IMR-90 (cell line): ENCODE results near the gene EPB41L4A. TPM values are rescaled to one million over a fixed set of nuclear protein-coding genes. Genes with fewer than 3 reads are reported as not detected.

Source experiments
- ATAC-seq: fragments of 200-7000 bp; cut with Tn5 transposase; 2 replicates; pipeline ENCODE4 v1.9.1; 2020; ENCODE audit warnings: low read depth, mild to moderate bottlenecking, moderate library complexity
- BruUV-seq: library from RNA; stranded (reverse); fragments of 400-500 nt; replicated peaks from 2 replicates; lab custom pipeline; 2021; lab: Mats Ljungman, UMichigan
- CTCF ChIA-PET: fragments of 300-600 bp; formaldehyde crosslinking; extraction: SDS; loops from one replicate; lab custom pipeline; 2021; ENCODE audit warnings: antibody characterized with exemption; lab: Yijun Ruan, JAX
- POLR2A ChIA-PET: fragments of 300-600 bp; sonication (Branson Sonifier 250); formaldehyde crosslinking; loops from one replicate; lab custom pipeline; 2022; ENCODE audit warnings: antibody characterized with exemption; ENCODE audit not compliant: unreplicated experiment; lab: Charles Lee
- DNase-seq: peaks from one replicate; pipeline ENCODE4 v3.0.0; 2013
- H2AFZ ChIP-seq: replicated peaks from 2 replicates; pipeline ENCODE3; 2013; ENCODE audit warnings: low read length, mild to moderate bottlenecking; ENCODE audit not compliant: poor library complexity
- H2AK5ac ChIP-seq: 2 replicates; pipeline ENCODE4 v1.6.1; 2013; ENCODE audit warnings: low read depth, low read length, inconsistent platforms
- H2AK9ac ChIP-seq: replicated peaks from 2 replicates; pipeline ENCODE3; 2013; ENCODE audit warnings: mild to moderate bottlenecking, low read depth, low read length, moderate library complexity; ENCODE audit not compliant: poor library complexity
- H2BK120ac ChIP-seq: 2 replicates; pipeline ENCODE4 v1.6.1; 2013; ENCODE audit warnings: low read depth, low read length, inconsistent platforms
- H2BK15ac ChIP-seq: 3 replicates; pipeline ENCODE4 v1.6.1; 2013; ENCODE audit warnings: low read depth, low read length, inconsistent platforms
- H2BK20ac ChIP-seq: 2 replicates; pipeline ENCODE4 v1.6.1; 2013; ENCODE audit warnings: low read depth, mild to moderate bottlenecking, inconsistent platforms, low read length, moderate library complexity
- H2BK5ac ChIP-seq: 2 replicates; pipeline ENCODE4 v1.6.1; 2013; ENCODE audit warnings: mild to moderate bottlenecking, low read depth, low read length, inconsistent platforms; ENCODE audit not compliant: poor library complexity, severe bottlenecking
- H3K14ac ChIP-seq: replicated peaks from 2 replicates; pipeline ENCODE4 v1.6.1; 2013; ENCODE audit warnings: low read depth, low read length, inconsistent platforms
- H3K18ac ChIP-seq: 2 replicates; pipeline ENCODE4 v1.6.1; 2013; ENCODE audit warnings: low read depth, low read length, control low read depth
- H3K23ac ChIP-seq: 2 replicates; pipeline ENCODE4 v1.6.1; 2013; ENCODE audit warnings: low read depth, low read length, inconsistent platforms
- H3K27ac ChIP-seq: 2 replicates; pipeline ENCODE4 v1.5.1; 2013; ENCODE audit warnings: mild to moderate bottlenecking, control low read depth, low read length; ENCODE audit not compliant: insufficient read depth
- H3K27me3 ChIP-seq: 2 replicates; pipeline ENCODE4 v1.6.1; 2013; ENCODE audit warnings: low read length; ENCODE audit not compliant: control insufficient read depth, insufficient read depth
- H3K36me3 ChIP-seq: 2 replicates; pipeline ENCODE4 v1.6.1; 2013; ENCODE audit warnings: low read length, mixed read lengths; ENCODE audit not compliant: control insufficient read depth, insufficient read depth
- H3K4ac ChIP-seq: 2 replicates; pipeline ENCODE4 v1.6.1; 2013; ENCODE audit warnings: low read depth, low read length, inconsistent platforms
- H3K4me1 ChIP-seq: 2 replicates; pipeline ENCODE4 v1.6.1; 2013; ENCODE audit warnings: low read length, mixed read lengths; ENCODE audit not compliant: control insufficient read depth, insufficient read depth
- H3K4me2 ChIP-seq: 2 replicates; pipeline ENCODE4 v1.6.1; 2013; ENCODE audit warnings: low read depth, mild to moderate bottlenecking, control low read depth, low read length, moderate library complexity
- H3K4me3 ChIP-seq: 2 replicates; pipeline ENCODE4 v1.5.1; 2013; ENCODE audit warnings: low read depth, mild to moderate bottlenecking, control low read depth, low read length, moderate library complexity; ENCODE audit not compliant: insufficient read depth
- H3K56ac ChIP-seq: 2 replicates; pipeline ENCODE4 v1.6.1; 2013; ENCODE audit warnings: low read length, inconsistent platforms; ENCODE audit not compliant: insufficient read depth; ENCODE audit errors: extremely low read depth
- H3K79me1 ChIP-seq, 2 experiments: 2 replicates each; pipeline ENCODE4 v1.6.1; 2013; ENCODE audit warnings: low read length in 2 of 2, inconsistent platforms in 1 of 2, low read depth in 1 of 2
- H3K9ac ChIP-seq: 2 replicates; pipeline ENCODE4 v1.6.1; 2013; ENCODE audit warnings: low read depth, low read length, control low read depth
- H3K9me1 ChIP-seq: 2 replicates; pipeline ENCODE4 v1.6.1; 2013; ENCODE audit warnings: low read length, inconsistent platforms; ENCODE audit not compliant: insufficient read depth
- H3K9me3 ChIP-seq: 2 replicates; pipeline ENCODE4 v1.6.1; 2013; ENCODE audit warnings: low read length; ENCODE audit not compliant: control insufficient read depth, insufficient read depth
- H4K20me1 ChIP-seq: 2 replicates; pipeline ENCODE4 v1.6.1; 2013; ENCODE audit warnings: low read length, inconsistent platforms; ENCODE audit not compliant: insufficient read depth
- H4K5ac ChIP-seq: 2 replicates; pipeline ENCODE4 v1.6.1; 2013; ENCODE audit warnings: mild to moderate bottlenecking, low read depth, low read length, control low read depth
- H4K8ac ChIP-seq, 2 experiments: 2 replicates each; pipeline ENCODE4 v1.6.1; 2013; ENCODE audit warnings: low read depth in 2 of 2, low read length in 2 of 2, control low read depth in 1 of 2, inconsistent platforms in 1 of 2
- H4K91ac ChIP-seq: 2 replicates; pipeline ENCODE4 v1.6.1; 2013; ENCODE audit warnings: low read depth, low read length, inconsistent platforms; ENCODE audit not compliant: insufficient read depth
- BHLHE40 ChIP-seq: fragments of 150-350 bp; IDR thresholded peaks from 2 replicates; pipeline ENCODE4 v1.6.1; 2016; ENCODE audit warnings: mild to moderate bottlenecking, low read depth, low read length
- ELK1 ChIP-seq: fragments of 150-350 bp; IDR thresholded peaks from 2 replicates; pipeline ENCODE4 v1.6.1; 2016; ENCODE audit warnings: low read depth, mild to moderate bottlenecking, low read length, moderate library complexity, borderline replicate concordance
- MXI1 ChIP-seq: IDR thresholded peaks from 2 replicates; pipeline ENCODE4 v1.6.1; 2012; ENCODE audit warnings: low read depth, mild to moderate bottlenecking, low read length, moderate library complexity, borderline replicate concordance
- POLR2A ChIP-seq: IDR thresholded peaks from 2 replicates; pipeline ENCODE4 v1.6.1; 2012; ENCODE audit warnings: mild to moderate bottlenecking, low read depth, low read length
- RAD21 ChIP-seq: IDR thresholded peaks from 2 replicates; pipeline ENCODE4 v1.6.1; 2012; ENCODE audit warnings: low read length, improper control_type of control experiment
- RCOR1 ChIP-seq: IDR thresholded peaks from 2 replicates; pipeline ENCODE4 v1.6.1; 2012; ENCODE audit warnings: mild to moderate bottlenecking, low read length, improper control_type of control experiment; ENCODE audit not compliant: insufficient replicate concordance
- RFX5 ChIP-seq: IDR thresholded peaks from 2 replicates; pipeline ENCODE4 v1.8.0; 2012; ENCODE audit warnings: low read depth, mild to moderate bottlenecking, low read length, moderate library complexity
- SMC3 ChIP-seq: fragments of 150-350 bp; IDR thresholded peaks from 2 replicates; pipeline ENCODE4 v1.6.1; 2016; ENCODE audit warnings: low read depth, mild to moderate bottlenecking, antibody characterized with exemption, low read length, moderate library complexity
- WGBS, 2 experiments: methylation state at CpG; one replicate each; pipeline versions ENCODE4 v1.1.5 to v1.1.7; 2013; ENCODE audit warnings: missing lambda C conversion rate in 2 of 2; ENCODE audit not compliant: insufficient read length in 1 of 2; ENCODE audit errors: extremely low coverage in 2 of 2; 5-methylcytosine and 5-hydroxymethylcytosine counted together
- dilution Hi-C: fragments of 300-500 bp; cut with HindIII; formaldehyde crosslinking; loops from one replicate; pipeline ENCODE4 v1.14.3; 2018; ENCODE audit warnings: low sequenced_read_pairs; ENCODE audit not compliant: unreplicated experiment
- in situ Hi-C: fragments of 300-500 bp; cut with MboI; formaldehyde crosslinking; loops from 3 replicates; pipeline ENCODE4 v1.14.3; 2019; ENCODE audit warnings: low sequenced_read_pairs, inconsistent platforms, mixed read lengths
- intact Hi-C: fragments of 100-400 bp; cut with micrococcal nuclease; formaldehyde crosslinking; loops from 2 replicates; pipeline ENCODE4 v1.10.0; 2022
- polyA plus RNA-seq, 3 experiments: library from polyadenylated mRNA; depleted of rRNA; stranded (reverse); fragments of >200 nt; gene quantifications; 2 replicates each; pipeline ENCODE4 v1.2.3, GENCODE V29; 2012; ENCODE audit warnings: low replicate concordance in 1 of 3
- total RNA-seq: library from RNA; depleted of rRNA; stranded (reverse); fragments of >200 nt; gene quantifications from 2 replicates; pipeline ENCODE4 v1.2.3, GENCODE V29; 2012
- TF ChIP-seq, protein P1 (sequence below): fragments of 150-350 bp; IDR thresholded peaks from 2 replicates; pipeline ENCODE4 v1.6.1; 2017; ENCODE audit warnings: mild to moderate bottlenecking, antibody characterized with exemption, low read length, low read depth

Gene EPB41L4A
- total and polyA plus RNA-seq, 2 of the 4 experiments (the other 2 are of a cell fraction): under 0.01 to 0.02 TPM

DNA sequence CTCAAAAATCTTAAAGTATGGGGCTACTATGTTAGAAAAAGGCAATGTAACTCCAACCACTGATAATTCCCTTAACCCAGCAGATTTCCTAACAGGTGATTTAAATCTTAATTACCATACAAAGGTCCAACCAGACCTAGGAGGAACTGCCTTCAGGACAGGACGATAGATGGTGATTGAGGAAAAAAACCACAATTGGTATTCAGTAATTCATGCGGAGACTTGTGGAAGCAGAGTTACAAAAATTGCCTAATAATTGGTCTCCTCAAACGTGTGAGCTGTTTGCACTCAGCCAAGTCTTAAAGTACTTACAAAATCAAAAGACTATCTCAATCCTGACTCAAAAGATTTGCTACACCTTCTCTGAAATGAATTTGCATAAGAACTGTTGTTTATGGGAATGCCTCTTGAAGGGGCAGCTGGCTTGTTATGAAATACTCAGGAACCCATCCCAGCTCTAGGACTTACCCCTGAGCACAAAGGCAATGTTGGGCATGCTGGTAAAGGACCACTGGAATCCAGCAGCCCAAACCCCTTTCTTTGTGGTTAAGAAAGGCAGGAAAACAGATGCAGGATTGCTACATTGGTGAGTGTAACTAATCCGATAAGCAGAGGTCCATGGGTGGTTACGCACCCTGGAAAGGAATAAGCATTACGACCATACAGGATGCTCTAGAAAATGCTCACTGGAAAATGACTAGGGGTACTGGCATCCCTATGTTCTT lies 26.7 kb upstream of the EPB41L4A start:
- Histone ChIP-seq H3K36me3 (no peaks in the 10 kb centered on the region), H2AK5ac (no peak overlapping the region), H3K4ac (no peak overlapping the region), H3K18ac (no peak overlapping the region), H3K23ac (no peak overlapping the region), H2BK15ac (no peak overlapping the region), H3K14ac (no peak overlapping the region), H3K9ac (no peak overlapping the region), H3K4me3 (no peak overlapping the region), H4K5ac (no peak overlapping the region), H3K79me1 (no peaks in the 10 kb centered on the region), H4K8ac (no peak overlapping the region), H4K91ac (no peak overlapping the region), H3K9me1 (no peaks in the 10 kb centered on the region), H3K4me2 (no peak overlapping the region), H3K27me3 (no peaks in the 10 kb centered on the region), H4K20me1 (no peaks in the 10 kb centered on the region), H2AK9ac (no peak overlapping the region), H2AFZ (no peak overlapping the region), H3K56ac (no peak overlapping the region), H2BK20ac (no peak overlapping the region), H2BK120ac (no peak overlapping the region), H3K27ac (no peak overlapping the region), H2BK5ac (no peak overlapping the region), H3K9me3 (no peaks in the 10 kb centered on the region), H3K4me1 (no peaks in the 10 kb centered on the region)
- intact Hi-C loops: no loop called here
- dilution Hi-C loops: no loop called here
- POLR2A ChIA-PET: no interaction called here
- no CpG with 5 or more reads among the region's 6 CpGs for WGBS, 2 experiments
- TF ChIP-seq SMC3: no peak
- no peak for TF ChIP-seq POLR2A
- no peak for TF ChIP-seq RFX5
- no peak for TF ChIP-seq BHLHE40
- no peak for TF ChIP-seq ELK1
- TF ChIP-seq RCOR1: no peak
- no peak for TF ChIP-seq MXI1
- TF ChIP-seq, protein P1, sequence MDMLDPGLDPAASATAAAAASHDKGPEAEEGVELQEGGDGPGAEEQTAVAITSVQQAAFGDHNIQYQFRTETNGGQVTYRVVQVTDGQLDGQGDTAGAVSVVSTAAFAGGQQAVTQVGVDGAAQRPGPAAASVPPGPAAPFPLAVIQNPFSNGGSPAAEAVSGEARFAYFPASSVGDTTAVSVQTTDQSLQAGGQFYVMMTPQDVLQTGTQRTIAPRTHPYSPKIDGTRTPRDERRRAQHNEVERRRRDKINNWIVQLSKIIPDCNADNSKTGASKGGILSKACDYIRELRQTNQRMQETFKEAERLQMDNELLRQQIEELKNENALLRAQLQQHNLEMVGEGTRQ: no peak
- no peak for TF ChIP-seq RAD21
- no peak for ATAC-seq
- in situ Hi-C loops: no loop called here
- no TSS peak for BruUV-seq
- CTCF ChIA-PET: no interaction called here
- no peak for DNase-seq
